Gastroesophageal sphincter (tissue), 3 donors: ENCODE measurements around the gene ZNF575.
"Not testable (repeated sequence)": the region's sequence is repeated elsewhere in the genome, so short reads cannot be mapped to it uniquely, and the experiment has no call there.

Source experiments
- CTCF ChIP-seq, 4 experiments: fragments of 200-600 bp in 2 of 4; fragments of 450-650 bp in 2 of 4; sonication (generic) in 1 of 4; IDR thresholded peaks; one replicate each; pipeline ENCODE4 v1.5.1; 2017 to 2019; ENCODE audit warnings: antibody characterized with exemption in 4 of 4, mild to moderate bottlenecking in 2 of 4, moderate library complexity in 2 of 4
- POLR2A ChIP-seq, 2 donors: fragments of 450-650 bp; IDR thresholded peaks; one replicate each; pipeline ENCODE4 v1.6.1; 2017; ENCODE audit warnings: antibody characterized with exemption in 2 of 2, mild to moderate bottlenecking in 2 of 2, moderate library complexity in 1 of 2
- POLR2AphosphoS5 ChIP-seq: sonication (generic); formaldehyde crosslinking; IDR thresholded peaks from one replicate; pipeline ENCODE4 v1.6.1; 2017; ENCODE audit warnings: antibody characterized with exemption

GRCh38 chr19:43547926-43548325, 14.9 kb downstream of the ZNF575 start:
- not testable (repeated sequence) for TF ChIP-seq CTCF (IDR thresholded peaks at IDR 0.05); POLR2A (IDR thresholded peaks at IDR 0.05); POLR2AphosphoS5
